Activated gamma-delta T cell (primary cell): ENCODE results near the gene FNIP2.

Experiments
- DNase-seq: peaks from one replicate; lab custom pipeline; 2025; lab: John Stamatoyannopoulos, UW

Gene FNIP2

GRCh38 chr4:158762553-158762952 lies 6.3 kb upstream of the FNIP2 start:
- DNase-seq, result no peak

GRCh38 chr4:158763462-158763861 lies 5.4 kb upstream of the FNIP2 start:
- no peak for DNase-seq

GRCh38 chr4:158766434-158767044 lies 2.3 kb upstream of the FNIP2 start:
- DNase-seq, result no peak

- DNase-seq, result no peak
Measured at GRCh38 chr4:158767451-158767850, 1.4 kb upstream of the FNIP2 start.

GRCh38 chr4:158769175-158769921 lies 522 bp downstream of the FNIP2 start:
- peak; percentile 21 for DNase-seq

- no peak for DNase-seq
Measured at GRCh38 chr4:158770671-158771070, 1.8 kb downstream of the FNIP2 start.

- no peak for DNase-seq
Measured at GRCh38 chr4:158771776-158772175, 3.0 kb downstream of the FNIP2 start.

GRCh38 chr4:158775091-158775651 lies 6.3 kb downstream of the FNIP2 start:
- DNase-seq, result no peak

- DNase-seq, result no peak
Measured at GRCh38 chr4:158776106-158776505, 7.3 kb downstream of the FNIP2 start.

- no peak for DNase-seq
Measured at GRCh38 chr4:158777423-158778155, 8.8 kb downstream of the FNIP2 start.

GRCh38 chr4:158778156-158778711 lies 9.4 kb downstream of the FNIP2 start:
- DNase-seq, result no peak

- DNase-seq, result no peak
Measured at GRCh38 chr4:158778712-158779111, 9.9 kb downstream of the FNIP2 start.

- no peak for DNase-seq
Measured at GRCh38 chr4:158781963-158782362, 13.1 kb downstream of the FNIP2 start.

GRCh38 chr4:158782551-158783360 lies 13.9 kb downstream of the FNIP2 start:
- DNase-seq, result no peak

GRCh38 chr4:158783785-158784184 lies 15.0 kb downstream of the FNIP2 start:
- no peak for DNase-seq

GRCh38 chr4:158785718-158786117 lies 16.9 kb downstream of the FNIP2 start:
- DNase-seq, result no peak

GRCh38 chr4:158786121-158786601 lies 17.3 kb downstream of the FNIP2 start:
- DNase-seq, result no peak

GRCh38 chr4:158786955-158787354 lies 18.1 kb downstream of the FNIP2 start:
- no peak for DNase-seq

- DNase-seq, result no peak
Measured at GRCh38 chr4:158787709-158788475, 19.1 kb downstream of the FNIP2 start.

- DNase-seq, result no peak
Measured at GRCh38 chr4:158788516-158788915, 19.7 kb downstream of the FNIP2 start.

GRCh38 chr4:158789853-158790252 lies 21.0 kb downstream of the FNIP2 start:
- no peak for DNase-seq
